GM12891 (cell line): ENCODE data around the gene ADSL.
"Not testable (repeated sequence)": the region's sequence is repeated elsewhere in the genome, so short reads cannot be mapped to it uniquely, and the experiment has no call there.

Experiments
- POLR2A ChIP-seq: IDR thresholded peaks from 2 replicates; pipeline ENCODE4 v1.6.1; 2011; ENCODE audit warnings: low read depth, low read length, control low read depth
- POLR2AphosphoS5 ChIP-seq: IDR thresholded peaks from 2 replicates; pipeline ENCODE4 v1.6.1; 2011; ENCODE audit warnings: low read depth, low read length, control low read depth

GRCh38 chr22:40311646-40312045 lies 34.7 kb upstream of the ADSL start:
- TF ChIP-seq POLR2AphosphoS5, POLR2A: not testable (repeated sequence)
